ENCODE results near the gene AHNAK2.

DNA sequence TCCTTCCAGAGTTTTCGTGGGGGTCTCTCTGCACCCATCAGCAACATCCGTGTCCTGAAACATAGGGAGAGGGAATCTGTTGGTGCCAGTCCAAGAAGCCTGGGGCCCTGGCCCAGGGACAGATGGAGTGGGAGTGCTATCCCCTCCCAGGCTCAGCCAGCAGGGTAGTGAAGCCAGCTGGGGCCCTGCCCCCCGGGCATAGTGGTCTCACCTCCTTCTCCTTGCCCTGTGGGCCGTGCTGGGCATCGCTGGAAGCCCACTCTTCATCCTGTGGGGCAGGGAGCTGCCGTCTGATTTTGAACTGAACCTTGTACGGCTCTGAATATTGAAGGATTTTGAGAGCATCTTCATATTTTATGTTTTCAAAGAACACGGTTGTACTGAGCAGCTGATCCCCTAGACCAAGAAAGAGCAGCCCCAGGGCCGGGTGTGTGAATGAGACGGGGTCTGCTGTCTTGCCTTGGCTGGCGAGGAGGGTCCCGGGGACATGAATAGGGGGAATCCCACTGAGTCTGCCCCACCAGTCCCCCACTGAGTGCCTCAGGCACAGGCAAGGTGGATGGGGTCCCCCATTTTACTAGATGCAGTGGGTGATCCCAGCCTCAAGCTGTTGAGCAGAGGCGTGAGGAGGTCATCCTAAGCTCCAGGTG lies 23.3 kb downstream of the AHNAK2 start:
- TF ChIP-seq, protein P1, sequence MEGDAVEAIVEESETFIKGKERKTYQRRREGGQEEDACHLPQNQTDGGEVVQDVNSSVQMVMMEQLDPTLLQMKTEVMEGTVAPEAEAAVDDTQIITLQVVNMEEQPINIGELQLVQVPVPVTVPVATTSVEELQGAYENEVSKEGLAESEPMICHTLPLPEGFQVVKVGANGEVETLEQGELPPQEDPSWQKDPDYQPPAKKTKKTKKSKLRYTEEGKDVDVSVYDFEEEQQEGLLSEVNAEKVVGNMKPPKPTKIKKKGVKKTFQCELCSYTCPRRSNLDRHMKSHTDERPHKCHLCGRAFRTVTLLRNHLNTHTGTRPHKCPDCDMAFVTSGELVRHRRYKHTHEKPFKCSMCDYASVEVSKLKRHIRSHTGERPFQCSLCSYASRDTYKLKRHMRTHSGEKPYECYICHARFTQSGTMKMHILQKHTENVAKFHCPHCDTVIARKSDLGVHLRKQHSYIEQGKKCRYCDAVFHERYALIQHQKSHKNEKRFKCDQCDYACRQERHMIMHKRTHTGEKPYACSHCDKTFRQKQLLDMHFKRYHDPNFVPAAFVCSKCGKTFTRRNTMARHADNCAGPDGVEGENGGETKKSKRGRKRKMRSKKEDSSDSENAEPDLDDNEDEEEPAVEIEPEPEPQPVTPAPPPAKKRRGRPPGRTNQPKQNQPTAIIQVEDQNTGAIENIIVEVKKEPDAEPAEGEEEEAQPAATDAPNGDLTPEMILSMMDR (IDR thresholded peaks at IDR 0.05), result no peak
- no peak for TF ChIP-seq POLR2A (IDR thresholded peaks at IDR 0.05)

All from body of pancreas (tissue), 4 donors.